ENCODE data around the gene ITIH4.

Gene ITIH4

GRCh38 chr3:52870471-52870870, 40.0 kb upstream of the ITIH4 start:
- no peak overlapping the region for H3K4me3 ChIP-seq (ENCODE audit: insufficient read depth, low read depth, low read length)
- H3K27ac ChIP-seq (ENCODE audit: insufficient read depth, low read depth, low read length, poor library complexity, severe bottlenecking) = no peak overlapping the region
- no peaks in the 10 kb centered on the region for H3K4me1 ChIP-seq (ENCODE audit: control insufficient read depth, insufficient read depth, low read length)
- H3K9me3 ChIP-seq (ENCODE audit: control insufficient read depth, low read length) = no peaks in the 10 kb centered on the region
- H3K36me3 ChIP-seq (ENCODE audit: control insufficient read depth, insufficient read depth, low read length) = no peaks in the 10 kb centered on the region
- WGBS, 2 experiments = 97% methylated on average over 10 of the region's 10 CpGs
- H3K27me3 ChIP-seq (ENCODE audit: control insufficient read depth, insufficient read depth, low read length, poor library complexity, severe bottlenecking) = no peaks in the 10 kb centered on the region

- no peaks in the 10 kb centered on the region for H3K9me3 ChIP-seq (ENCODE audit: control insufficient read depth, low read length)
- no peaks in the 10 kb centered on the region for H3K27me3 ChIP-seq (ENCODE audit: control insufficient read depth, insufficient read depth, low read length, poor library complexity, severe bottlenecking)
- WGBS, 2 experiments = 91 to 94% methylated on average over 12 of the region's 12 CpGs
- no peaks in the 10 kb centered on the region for H3K36me3 ChIP-seq (ENCODE audit: control insufficient read depth, insufficient read depth, low read length)
- no peak overlapping the region for H3K4me3 ChIP-seq (ENCODE audit: insufficient read depth, low read depth, low read length)
- no peak overlapping the region for H3K27ac ChIP-seq (ENCODE audit: insufficient read depth, low read depth, low read length, poor library complexity, severe bottlenecking)
- no peaks in the 10 kb centered on the region for H3K4me1 ChIP-seq (ENCODE audit: control insufficient read depth, insufficient read depth, low read length)
These were observed 36.0 kb upstream of the ITIH4 start for GRCh38 chr3:52866427-52866826.

- no peaks in the 10 kb centered on the region for H3K9me3 ChIP-seq (ENCODE audit: control insufficient read depth, low read length)
- no peak overlapping the region for H3K4me3 ChIP-seq (ENCODE audit: insufficient read depth, low read depth, low read length)
- no peaks in the 10 kb centered on the region for H3K27me3 ChIP-seq (ENCODE audit: control insufficient read depth, insufficient read depth, low read length, poor library complexity, severe bottlenecking)
- 96 to 97% methylated on average over 13 of the region's 13 CpGs for WGBS, 2 experiments
- no peaks in the 10 kb centered on the region for H3K36me3 ChIP-seq (ENCODE audit: control insufficient read depth, insufficient read depth, low read length)
- no peak overlapping the region for H3K27ac ChIP-seq (ENCODE audit: insufficient read depth, low read depth, low read length, poor library complexity, severe bottlenecking)
- H3K4me1 ChIP-seq (ENCODE audit: control insufficient read depth, insufficient read depth, low read length) = no peaks in the 10 kb centered on the region
These were observed 35.5 kb upstream of the ITIH4 start for GRCh38 chr3:52865994-52866393.

GRCh38 chr3:52860424-52860768, 29.9 kb upstream of the ITIH4 start:
- 85% methylated on average over 7 to 8 of the region's 8 CpGs for WGBS, 2 experiments
- no peaks in the 10 kb centered on the region for H3K36me3 ChIP-seq (ENCODE audit: control insufficient read depth, insufficient read depth, low read length)
- H3K9me3 ChIP-seq (ENCODE audit: control insufficient read depth, low read length) = no peaks in the 10 kb centered on the region
- no peak overlapping the region for H3K27ac ChIP-seq (ENCODE audit: insufficient read depth, low read depth, low read length, poor library complexity, severe bottlenecking)
- H3K4me3 ChIP-seq (ENCODE audit: insufficient read depth, low read depth, low read length) = no peak overlapping the region
- no peaks in the 10 kb centered on the region for H3K27me3 ChIP-seq (ENCODE audit: control insufficient read depth, insufficient read depth, low read length, poor library complexity, severe bottlenecking)
- H3K4me1 ChIP-seq (ENCODE audit: control insufficient read depth, insufficient read depth, low read length) = peaks cover 5% of the 10 kb centered on the region

- Histone ChIP-seq H3K36me3 (ENCODE audit: control insufficient read depth, insufficient read depth, low read length) (no peaks in the 10 kb centered on the region), H3K27me3 (ENCODE audit: control insufficient read depth, insufficient read depth, low read length, poor library complexity, severe bottlenecking) (no peaks in the 10 kb centered on the region), H3K4me1 (ENCODE audit: control insufficient read depth, insufficient read depth, low read length) (peaks cover 5% of the 10 kb centered on the region), H3K27ac (ENCODE audit: insufficient read depth, low read depth, low read length, poor library complexity, severe bottlenecking) (no peak overlapping the region), H3K9me3 (ENCODE audit: control insufficient read depth, low read length) (no peaks in the 10 kb centered on the region), H3K4me3 (ENCODE audit: insufficient read depth, low read depth, low read length) (no peak overlapping the region)
- 92 to 96% methylated on average over 8 of the region's 8 CpGs for WGBS, 2 experiments
These were observed 29.4 kb upstream of the ITIH4 start for GRCh38 chr3:52859686-52860423.

GRCh38 chr3:52857864-52858263, 27.4 kb upstream of the ITIH4 start:
- H3K9me3 ChIP-seq (ENCODE audit: control insufficient read depth, low read length) = no peaks in the 10 kb centered on the region
- no peak overlapping the region for H3K27ac ChIP-seq (ENCODE audit: insufficient read depth, low read depth, low read length, poor library complexity, severe bottlenecking)
- no peak overlapping the region for H3K4me3 ChIP-seq (ENCODE audit: insufficient read depth, low read depth, low read length)
- H3K4me1 ChIP-seq (ENCODE audit: control insufficient read depth, insufficient read depth, low read length) = peaks cover 5% of the 10 kb centered on the region
- no peaks in the 10 kb centered on the region for H3K36me3 ChIP-seq (ENCODE audit: control insufficient read depth, insufficient read depth, low read length)
- H3K27me3 ChIP-seq (ENCODE audit: control insufficient read depth, insufficient read depth, low read length, poor library complexity, severe bottlenecking) = no peaks in the 10 kb centered on the region
- WGBS, 2 experiments = 96 to 97% methylated on average over 4 to 5 of the region's 5 CpGs

GRCh38 chr3:52857133-52857532, 26.7 kb upstream of the ITIH4 start:
- Histone ChIP-seq H3K9me3 (ENCODE audit: control insufficient read depth, low read length) (no peaks in the 10 kb centered on the region), H3K4me1 (ENCODE audit: control insufficient read depth, insufficient read depth, low read length) (peaks cover 5% of the 10 kb centered on the region), H3K27ac (ENCODE audit: insufficient read depth, low read depth, low read length, poor library complexity, severe bottlenecking) (no peak overlapping the region), H3K36me3 (ENCODE audit: control insufficient read depth, insufficient read depth, low read length) (no peaks in the 10 kb centered on the region), H3K27me3 (ENCODE audit: control insufficient read depth, insufficient read depth, low read length, poor library complexity, severe bottlenecking) (no peaks in the 10 kb centered on the region), H3K4me3 (ENCODE audit: insufficient read depth, low read depth, low read length) (no peak overlapping the region)
- WGBS, 2 experiments = 90 to 94% methylated on average over 3 of the region's 3 CpGs

GRCh38 chr3:52856666-52857065, 26.2 kb upstream of the ITIH4 start:
- H3K27ac ChIP-seq (ENCODE audit: insufficient read depth, low read depth, low read length, poor library complexity, severe bottlenecking) = no peak overlapping the region
- H3K4me3 ChIP-seq (ENCODE audit: insufficient read depth, low read depth, low read length) = no peak overlapping the region
- H3K27me3 ChIP-seq (ENCODE audit: control insufficient read depth, insufficient read depth, low read length, poor library complexity, severe bottlenecking) = no peaks in the 10 kb centered on the region
- peaks cover 5% of the 10 kb centered on the region for H3K4me1 ChIP-seq (ENCODE audit: control insufficient read depth, insufficient read depth, low read length)
- H3K36me3 ChIP-seq (ENCODE audit: control insufficient read depth, insufficient read depth, low read length) = no peaks in the 10 kb centered on the region
- 91 to 94% methylated on average over 5 of the region's 5 CpGs for WGBS, 2 experiments
- no peaks in the 10 kb centered on the region for H3K9me3 ChIP-seq (ENCODE audit: control insufficient read depth, low read length)

GRCh38 chr3:52854013-52854412, 23.5 kb upstream of the ITIH4 start:
- no peaks in the 10 kb centered on the region for H3K4me1 ChIP-seq (ENCODE audit: control insufficient read depth, insufficient read depth, low read length)
- H3K36me3 ChIP-seq (ENCODE audit: control insufficient read depth, insufficient read depth, low read length) = peaks cover 5% of the 10 kb centered on the region
- H3K27ac ChIP-seq (ENCODE audit: insufficient read depth, low read depth, low read length, poor library complexity, severe bottlenecking) = no peak overlapping the region
- H3K4me3 ChIP-seq (ENCODE audit: insufficient read depth, low read depth, low read length) = no peak overlapping the region
- H3K27me3 ChIP-seq (ENCODE audit: control insufficient read depth, insufficient read depth, low read length, poor library complexity, severe bottlenecking) = no peaks in the 10 kb centered on the region
- WGBS, 2 experiments = 92 to 100% methylated on average over 2 of the region's 2 CpGs
- H3K9me3 ChIP-seq (ENCODE audit: control insufficient read depth, low read length) = no peaks in the 10 kb centered on the region

- no peaks in the 10 kb centered on the region for H3K9me3 ChIP-seq (ENCODE audit: control insufficient read depth, low read length)
- 96% methylated on average over 2 of the region's 2 CpGs for WGBS, 2 experiments
- H3K36me3 ChIP-seq (ENCODE audit: control insufficient read depth, insufficient read depth, low read length) = peaks cover 19% of the 10 kb centered on the region
- no peaks in the 10 kb centered on the region for H3K27me3 ChIP-seq (ENCODE audit: control insufficient read depth, insufficient read depth, low read length, poor library complexity, severe bottlenecking)
- H3K4me3 ChIP-seq (ENCODE audit: insufficient read depth, low read depth, low read length) = no peak overlapping the region
- H3K27ac ChIP-seq (ENCODE audit: insufficient read depth, low read depth, low read length, poor library complexity, severe bottlenecking) = no peak overlapping the region
- H3K4me1 ChIP-seq (ENCODE audit: control insufficient read depth, insufficient read depth, low read length) = no peaks in the 10 kb centered on the region
These were observed 21.9 kb upstream of the ITIH4 start for GRCh38 chr3:52852419-52852818.

GRCh38 chr3:52851348-52851747, 20.9 kb upstream of the ITIH4 start:
- 70 to 71% methylated on average over 3 of the region's 3 CpGs for WGBS, 2 experiments
- H3K9me3 ChIP-seq (ENCODE audit: control insufficient read depth, low read length) = no peaks in the 10 kb centered on the region
- H3K27me3 ChIP-seq (ENCODE audit: control insufficient read depth, insufficient read depth, low read length, poor library complexity, severe bottlenecking) = no peaks in the 10 kb centered on the region
- no peak overlapping the region for H3K27ac ChIP-seq (ENCODE audit: insufficient read depth, low read depth, low read length, poor library complexity, severe bottlenecking)
- peaks cover 19% of the 10 kb centered on the region for H3K36me3 ChIP-seq (ENCODE audit: control insufficient read depth, insufficient read depth, low read length)
- H3K4me3 ChIP-seq (ENCODE audit: insufficient read depth, low read depth, low read length) = no peak overlapping the region
- no peaks in the 10 kb centered on the region for H3K4me1 ChIP-seq (ENCODE audit: control insufficient read depth, insufficient read depth, low read length)
